GM18867 (cell line): ENCODE measurements around the gene DCLK1.

ENCODE experiments used
- ATAC-seq: cut with Tn5 transposase; IDR thresholded peaks from one replicate; pipeline ENCODE4 v1.9.1; 2021; ENCODE audit warnings: mild to moderate bottlenecking, moderate library complexity; ENCODE audit not compliant: unreplicated experiment

The DCLK1 gene

GRCh38 chr13:35794734-35795389 lies 336.3 kb downstream of the DCLK1 start:
- no peak for ATAC-seq

- no peak for ATAC-seq
Measured at GRCh38 chr13:35793823-35794222, 337.4 kb downstream of the DCLK1 start.

DNA sequence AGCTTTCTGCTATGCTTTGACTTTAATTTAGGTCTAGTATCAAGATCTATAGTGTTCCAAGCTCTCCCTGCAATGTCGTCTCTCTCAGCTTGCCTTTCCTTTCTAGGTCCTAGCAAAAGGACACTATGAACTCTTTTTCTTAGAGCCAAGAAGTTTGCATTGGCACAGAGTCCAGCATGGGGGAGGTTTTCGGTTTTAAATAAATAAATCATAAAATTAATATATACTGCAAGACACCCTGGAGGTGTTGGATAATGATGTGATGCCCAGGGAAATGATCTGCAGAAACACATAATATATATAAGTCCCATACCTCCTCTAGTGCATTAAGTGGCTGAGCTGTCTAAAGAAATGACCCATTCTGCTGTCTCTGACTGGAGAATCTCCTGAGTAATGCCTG lies 338.3 kb downstream of the DCLK1 start:
- no peak for ATAC-seq

- no peak for ATAC-seq
Measured at GRCh38 chr13:35792021-35792420, 339.2 kb downstream of the DCLK1 start.

GRCh38 chr13:35791184-35791851 lies 339.9 kb downstream of the DCLK1 start:
- no peak for ATAC-seq

DNA sequence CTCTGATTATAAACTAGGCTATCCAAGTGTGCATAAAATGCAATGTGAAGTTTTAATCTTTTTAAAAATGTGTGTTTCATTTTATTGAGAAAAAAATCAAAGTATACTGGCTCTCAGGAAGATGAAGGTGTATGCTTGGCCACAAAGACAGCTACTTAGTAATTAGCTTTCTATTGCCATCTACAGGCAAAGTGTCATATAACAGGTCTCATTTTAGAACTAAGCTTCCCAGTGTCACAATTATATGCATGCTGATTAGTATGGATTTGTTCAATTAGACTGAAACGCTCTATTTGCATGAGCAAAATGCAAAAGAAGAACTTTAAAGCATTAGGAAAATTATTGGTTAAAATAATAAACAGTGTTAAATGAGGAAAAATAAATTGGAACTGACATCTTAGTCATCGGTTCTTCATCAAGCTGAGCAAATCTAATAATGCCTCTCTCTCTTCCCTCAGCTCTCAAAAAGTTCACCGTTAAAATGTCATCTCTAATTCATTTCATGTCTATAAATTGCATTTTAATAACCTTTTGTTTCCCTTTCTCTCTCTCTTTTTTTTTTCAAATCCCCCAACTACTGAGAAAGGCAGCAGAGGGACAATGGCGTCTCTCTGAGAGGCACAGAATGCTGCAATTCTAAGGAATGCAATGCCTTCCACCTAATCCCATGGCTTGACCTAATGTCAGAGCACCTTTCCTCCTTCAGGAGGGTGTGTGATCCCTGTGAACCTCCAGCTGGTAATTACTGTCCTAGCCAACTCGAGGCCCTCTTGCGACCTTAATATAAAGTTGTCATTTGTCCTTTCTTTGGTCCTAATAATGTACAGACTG lies 341.6 kb downstream of the DCLK1 start:
- peak; percentile 91 for ATAC-seq

GRCh38 chr13:35787937-35788336 lies 343.2 kb downstream of the DCLK1 start:
- no peak for ATAC-seq

GRCh38 chr13:35785576-35786303 lies 345.4 kb downstream of the DCLK1 start:
- ATAC-seq, result no peak

- ATAC-seq, result no peak
Measured at GRCh38 chr13:35784286-35784951, 346.8 kb downstream of the DCLK1 start.

DNA sequence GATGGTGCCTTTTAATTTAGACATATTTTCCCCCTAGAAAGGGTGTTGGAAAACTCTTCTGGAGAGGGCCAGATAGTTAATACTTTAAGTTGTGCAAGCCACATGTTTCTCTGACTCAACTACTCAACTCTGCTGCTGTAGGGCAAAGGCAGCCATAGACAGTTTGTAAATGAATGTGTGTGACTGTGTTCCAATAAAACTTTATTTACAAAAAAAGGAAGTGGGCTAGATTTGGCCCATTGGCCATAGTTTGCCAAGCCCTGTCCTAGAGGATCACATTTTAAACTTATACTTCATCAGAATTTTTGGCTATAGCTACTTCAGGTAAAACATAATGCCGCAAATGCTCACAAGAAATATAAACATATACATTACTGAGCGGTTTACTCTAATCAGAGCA lies 348.4 kb downstream of the DCLK1 start:
- ATAC-seq, result no peak

- ATAC-seq, result no peak
Measured at GRCh38 chr13:35781036-35782000, 349.9 kb downstream of the DCLK1 start.

- no peak for ATAC-seq
Measured at GRCh38 chr13:35780613-35781012, 350.6 kb downstream of the DCLK1 start.

- ATAC-seq, result no peak
Measured at GRCh38 chr13:35771898-35772297, 359.3 kb downstream of the DCLK1 start.

DNA sequence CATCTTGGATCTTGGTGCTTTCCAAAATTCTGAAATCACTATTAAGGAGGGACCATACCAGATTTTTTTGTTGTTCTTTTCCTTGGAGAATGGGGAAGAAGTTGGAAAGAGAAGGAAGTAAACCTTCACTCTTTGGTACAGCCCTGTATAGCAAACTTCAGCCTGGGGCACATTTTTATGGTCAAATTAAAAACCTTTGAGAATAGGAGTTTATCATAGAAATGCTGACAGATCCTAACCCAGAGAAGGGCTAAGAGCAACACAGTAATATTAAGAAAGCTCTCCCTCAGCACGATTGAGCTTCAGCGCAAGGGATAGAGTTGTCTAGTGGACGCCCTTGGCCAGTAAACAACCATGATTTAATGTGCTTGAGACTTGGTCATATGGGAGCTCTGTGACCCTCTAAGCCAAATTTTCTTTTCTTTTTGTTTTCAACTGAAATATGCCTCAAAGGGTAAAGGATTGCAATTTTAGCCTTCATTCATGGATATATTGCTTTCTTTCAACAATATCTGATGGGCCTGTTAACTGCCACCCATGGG lies 360.4 kb downstream of the DCLK1 start:
- no peak for ATAC-seq

DNA sequence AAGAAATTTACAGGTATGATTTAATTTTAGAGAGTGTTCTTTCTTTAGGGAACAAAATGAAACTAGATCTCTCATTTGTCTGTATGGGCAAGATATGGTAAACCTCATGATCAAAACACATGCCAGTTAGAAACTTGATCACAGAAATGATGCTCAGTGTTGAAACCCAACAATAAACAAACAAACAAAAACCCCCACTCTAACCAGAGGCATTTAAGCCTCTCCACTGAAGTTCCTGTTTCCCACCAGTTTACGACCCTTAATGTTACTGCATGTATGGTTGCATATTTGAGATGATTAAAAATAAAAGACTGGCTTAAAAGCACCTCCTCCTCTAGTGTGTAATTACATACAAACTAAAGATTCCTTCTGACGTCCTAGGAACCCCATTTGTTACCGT lies 361.4 kb downstream of the DCLK1 start:
- no peak for ATAC-seq

- ATAC-seq, result no peak
Measured at GRCh38 chr13:35768551-35768950, 362.6 kb downstream of the DCLK1 start.

DNA sequence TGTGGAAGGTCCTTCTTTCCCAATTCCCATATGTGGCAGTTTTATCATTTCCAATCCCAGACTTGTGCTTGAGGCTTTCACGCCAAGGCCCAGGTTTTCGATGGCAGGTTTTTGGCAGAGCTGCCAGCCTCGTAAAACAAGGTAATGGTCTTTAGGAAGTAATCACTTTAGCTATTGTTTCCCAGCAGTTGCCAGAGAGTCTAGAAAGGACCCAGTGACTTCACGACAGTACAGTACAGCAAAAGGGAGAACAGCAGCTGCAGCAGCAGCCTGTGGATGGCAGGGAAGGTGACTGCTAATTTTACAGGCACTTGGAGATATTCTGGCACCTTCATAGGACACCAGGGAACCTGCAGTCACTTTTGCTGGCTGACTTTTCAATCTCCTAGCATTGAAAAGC lies 363.1 kb downstream of the DCLK1 start:
- no peak for ATAC-seq

DNA sequence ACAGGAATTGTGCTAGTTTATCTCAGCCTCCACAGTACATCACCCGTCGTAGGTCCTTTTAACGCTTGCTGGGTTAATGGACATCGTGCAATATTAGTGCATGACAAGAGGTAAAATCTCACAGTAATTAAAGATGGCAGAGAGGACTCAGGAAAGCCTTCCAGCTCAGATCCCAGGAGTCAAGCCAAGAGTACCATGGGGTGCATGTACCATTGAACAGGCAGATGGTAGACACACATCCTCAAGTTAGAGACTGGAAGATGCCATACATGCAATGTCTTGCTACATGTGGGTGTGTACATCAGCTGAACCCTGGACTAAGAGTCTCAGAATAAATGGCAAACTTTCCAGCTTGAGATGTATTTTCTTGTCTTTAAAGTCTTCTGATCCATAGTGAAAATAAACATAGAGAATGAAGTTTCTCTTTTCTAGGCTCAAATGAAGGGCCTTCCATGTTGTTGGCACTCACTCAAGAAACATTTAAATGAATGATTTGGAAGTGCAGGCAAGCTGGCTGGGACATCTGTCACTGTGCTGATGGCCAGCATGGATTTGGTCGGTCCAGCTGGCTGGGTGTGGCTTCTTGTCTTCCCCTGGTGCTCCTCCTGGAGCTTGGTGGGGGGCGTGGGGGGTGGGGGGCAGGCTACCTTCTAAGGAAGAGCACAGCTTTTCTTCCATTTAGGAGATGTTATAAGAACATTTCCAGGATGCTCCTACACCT lies 363.8 kb downstream of the DCLK1 start:
- no peak for ATAC-seq

DNA sequence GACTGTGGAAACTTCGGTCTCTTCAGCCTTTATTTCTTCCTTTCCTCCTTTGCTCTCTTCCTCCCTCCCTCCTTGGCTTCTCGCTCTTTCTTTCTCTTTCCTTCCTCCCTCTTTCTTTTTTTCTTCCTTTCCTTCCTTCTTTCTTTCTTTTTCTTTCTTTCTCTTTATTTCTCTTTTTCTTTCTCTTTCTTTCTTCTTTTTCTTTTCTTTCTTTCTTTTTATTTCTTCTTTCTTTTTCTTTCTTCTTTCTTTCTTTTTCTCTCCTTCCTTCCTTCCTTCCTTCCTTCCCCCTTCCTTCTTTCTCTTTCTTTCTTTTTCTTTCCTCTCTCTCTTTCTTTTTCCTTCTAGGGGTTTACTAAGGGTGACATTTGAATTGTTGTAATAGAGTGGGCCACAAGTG lies 364.5 kb downstream of the DCLK1 start:
- no peak for ATAC-seq
